ENCODE measurements around the gene UBAP2. TPM values are rescaled to one million over a fixed set of nuclear protein-coding genes. Genes with fewer than 3 reads are reported as not detected.

The UBAP2 gene
- total RNA-seq, 1 experiment from 2014 or later = 60.8 TPM

- H3K56ac ChIP-seq (ENCODE audit: insufficient read length, low read depth, low read length) = no peak overlapping the region
- no peak overlapping the region for H3K14ac ChIP-seq (ENCODE audit: insufficient read depth, low read length)
- H3K27me3 Mint-ChIP-seq (ENCODE audit: low read depth) = no peaks in the 10 kb centered on the region
- H2BK120ac ChIP-seq (ENCODE audit: low read depth, low read length, poor library complexity, severe bottlenecking) = no peak overlapping the region
- no peak overlapping the region for H3K9ac ChIP-seq (ENCODE audit: extremely low read depth, insufficient read length, low read length)
- H3K23ac ChIP-seq (ENCODE audit: insufficient read length, low read depth, low read length) = no peak overlapping the region
- H4K91ac ChIP-seq (ENCODE audit: insufficient read length, low read depth, low read length) = no peak overlapping the region
- no peak overlapping the region for H2BK5ac ChIP-seq (ENCODE audit: insufficient read length, low read length)
- H3K4me1 ChIP-seq (ENCODE audit: insufficient read depth, low read length) = no peaks in the 10 kb centered on the region
- no peak for TF ChIP-seq CTCF (conservative IDR thresholded peaks at IDR 0.05)
- H3K36me3 Mint-ChIP-seq (ENCODE audit: insufficient read depth in 1 of 3, low read depth in 3 of 3) = peaks cover 26 to 66% (median 61%) of the 10 kb centered on the region in 3 experiments; a peak in 6 of 7 replicates
- H4K8ac ChIP-seq (replicated peaks; ENCODE audit: insufficient read length, low read depth, low read length) = no peak overlapping the region
- no peak overlapping the region for H2AK5ac ChIP-seq (ENCODE audit: insufficient read length, low read length)
- no CpG with 5 or more reads among the region's 1 CpG for WGBS (ENCODE audit: extremely low coverage, insufficient read length, low lambda C conversion rate)
- no peak overlapping the region for H3K27ac Mint-ChIP-seq
- H3K9me3 Mint-ChIP-seq = no peaks in the 10 kb centered on the region
- H3K4me2 ChIP-seq (ENCODE audit: insufficient read depth, insufficient read length, low read length) = no peak overlapping the region
- no peaks in the 10 kb centered on the region for H3K79me2 ChIP-seq (ENCODE audit: insufficient read depth, low read length)
- H3K23me2 ChIP-seq (ENCODE audit: insufficient read length, low read depth, low read length, poor library complexity, severe bottlenecking) = no peaks in the 10 kb centered on the region
- H4K20me1 ChIP-seq (ENCODE audit: control insufficient read depth, insufficient read depth, insufficient read length) = peaks cover 6% of the 10 kb centered on the region
- no peaks in the 10 kb centered on the region for H3K79me1 ChIP-seq (ENCODE audit: insufficient read depth, low read depth, low read length, poor library complexity, severe bottlenecking)
- no peak overlapping the region for H3K18ac ChIP-seq (ENCODE audit: insufficient read length, low read depth, low read length)
- no peak overlapping the region for H3K27ac ChIP-seq (ENCODE audit: insufficient read length, low read depth, low read length)
- H3K4me1 Mint-ChIP-seq = no peaks in the 10 kb centered on the region
- no peak overlapping the region for H2BK20ac ChIP-seq (ENCODE audit: low read depth, low read length, poor library complexity, severe bottlenecking)
- H4K5ac ChIP-seq (ENCODE audit: insufficient read length, low read depth, low read length) = no peak overlapping the region
- no peak for DNase-seq
- no peaks in the 10 kb centered on the region for H3K9me3 ChIP-seq (ENCODE audit: control insufficient read depth, low read depth, low read length)
- no peak overlapping the region for H2BK15ac ChIP-seq (ENCODE audit: low read depth, low read length)
- H3K27me3 ChIP-seq (ENCODE audit: insufficient read depth, low read length) = no peaks in the 10 kb centered on the region
- no peak overlapping the region for H3T11ph ChIP-seq (ENCODE audit: low read length)
- H2BK12ac ChIP-seq (ENCODE audit: insufficient read length, low read depth, low read length) = no peak overlapping the region
- H3K4me3 Mint-ChIP-seq = no peak overlapping the region
- no peak overlapping the region for H2AFZ ChIP-seq (ENCODE audit: low read length)
- H3K4ac ChIP-seq (ENCODE audit: low read depth, low read length) = no peak overlapping the region
Measured at GRCh38 chr9:34087370-34087769, 38.7 kb upstream of the UBAP2 start.

All from H9 (cell line).